RWPE1 (cell line): ENCODE data around the gene LDB1.

ENCODE experiments used
- CTCF ChIA-PET: fragments of 350-600 bp; sonication (Branson Sonifier 250); formaldehyde crosslinking; extraction: SDS; loops from one replicate; lab custom pipeline; 2021; lab: Yijun Ruan, JAX
- POLR2A ChIA-PET: fragments of 400-600 bp; formaldehyde crosslinking; extraction: SDS; loops from one replicate; lab custom pipeline; 2020; ENCODE audit warnings: antibody characterized with exemption; ENCODE audit not compliant: low non-redundant PET; lab: Yijun Ruan, JAX
- DNase-seq: peaks from one replicate; pipeline ENCODE4 v3.0.0; 2012; ENCODE audit warnings: low spot score
- H3K27ac ChIP-seq: fragments of 450-650 bp; 2 replicates; pipeline ENCODE4 v1.5.1; 2017
- TF ChIP-seq, protein P1 (sequence below): fragments of 450-650 bp; conservative IDR thresholded peaks from 2 replicates; pipeline ENCODE4 v1.5.1; 2017; ENCODE audit warnings: low read depth, mild to moderate bottlenecking

Gene LDB1

GRCh38 chr10:102140218-102140617 lies 20.1 kb upstream of the LDB1 start:
- ChIA-PET CTCF (interaction anchor here (0.6 kb wide), 2 partner anchors 27 to 304 kb away, joined by 3 read pairs; no protein-coding TSS in a partner anchor), POLR2A (no interaction called here)
- H3K27ac ChIP-seq: 0 out of 2 replicates have a peak overlapping the region, but pooled peaks have one; percentile 8
- DNase-seq: no peak
- TF ChIP-seq, protein P1, sequence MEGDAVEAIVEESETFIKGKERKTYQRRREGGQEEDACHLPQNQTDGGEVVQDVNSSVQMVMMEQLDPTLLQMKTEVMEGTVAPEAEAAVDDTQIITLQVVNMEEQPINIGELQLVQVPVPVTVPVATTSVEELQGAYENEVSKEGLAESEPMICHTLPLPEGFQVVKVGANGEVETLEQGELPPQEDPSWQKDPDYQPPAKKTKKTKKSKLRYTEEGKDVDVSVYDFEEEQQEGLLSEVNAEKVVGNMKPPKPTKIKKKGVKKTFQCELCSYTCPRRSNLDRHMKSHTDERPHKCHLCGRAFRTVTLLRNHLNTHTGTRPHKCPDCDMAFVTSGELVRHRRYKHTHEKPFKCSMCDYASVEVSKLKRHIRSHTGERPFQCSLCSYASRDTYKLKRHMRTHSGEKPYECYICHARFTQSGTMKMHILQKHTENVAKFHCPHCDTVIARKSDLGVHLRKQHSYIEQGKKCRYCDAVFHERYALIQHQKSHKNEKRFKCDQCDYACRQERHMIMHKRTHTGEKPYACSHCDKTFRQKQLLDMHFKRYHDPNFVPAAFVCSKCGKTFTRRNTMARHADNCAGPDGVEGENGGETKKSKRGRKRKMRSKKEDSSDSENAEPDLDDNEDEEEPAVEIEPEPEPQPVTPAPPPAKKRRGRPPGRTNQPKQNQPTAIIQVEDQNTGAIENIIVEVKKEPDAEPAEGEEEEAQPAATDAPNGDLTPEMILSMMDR: no peak

DNA sequence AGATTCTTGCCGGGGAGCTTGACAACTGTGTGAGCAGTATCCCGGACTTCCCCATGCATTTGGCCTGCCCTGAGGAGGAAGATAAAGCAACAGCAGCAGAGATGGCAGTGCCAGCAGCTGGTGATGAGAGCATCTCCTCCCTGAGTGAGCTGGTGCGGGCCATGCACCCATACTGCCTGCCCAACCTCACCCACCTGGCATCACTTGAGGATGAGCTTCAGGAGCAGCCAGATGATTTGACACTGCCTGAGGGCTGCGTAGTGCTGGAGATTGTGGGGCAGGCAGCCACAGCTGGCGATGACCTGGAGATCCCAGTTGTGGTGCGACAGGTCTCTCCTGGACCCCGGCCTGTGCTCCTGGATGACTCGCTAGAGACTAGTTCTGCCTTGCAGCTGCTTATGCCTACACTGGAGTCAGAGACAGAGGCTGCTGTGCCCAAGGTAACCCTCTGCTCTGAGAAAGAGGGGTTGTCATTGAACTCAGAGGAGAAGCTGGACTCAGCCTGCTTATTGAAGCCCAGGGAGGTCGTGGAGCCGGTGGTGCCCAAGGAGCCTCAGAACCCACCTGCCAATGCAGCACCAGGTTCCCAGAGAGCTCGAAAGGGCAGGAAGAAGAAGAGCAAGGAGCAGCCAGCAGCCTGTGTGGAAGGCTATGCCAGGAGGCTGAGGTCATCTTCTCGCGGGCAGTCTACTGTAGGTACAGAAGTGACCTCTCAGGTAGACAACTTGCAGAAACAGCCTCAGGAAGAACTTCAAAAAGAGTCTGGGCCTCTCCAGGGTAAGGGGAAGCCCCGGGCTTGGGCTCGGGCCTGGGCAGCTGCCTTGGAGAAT lies 19.3 kb upstream of the LDB1 start:
- POLR2A ChIA-PET: interaction anchor here (0.9 kb wide), 1 partner anchor 8 kb away, joined by 4 read pairs; no protein-coding TSS in a partner anchor
- H3K27ac ChIP-seq: 0 out of 2 replicates have a peak overlapping the region, but pooled peaks have one; percentile 8
- TF ChIP-seq, protein P1: no peak
- CTCF ChIA-PET: interaction anchor here (0.6 kb wide), 2 partner anchors 26 to 303 kb away, joined by 3 read pairs; no protein-coding TSS in a partner anchor
- DNase-seq: no peak

GRCh38 chr10:102135956-102136526 lies 15.9 kb upstream of the LDB1 start:
- ChIA-PET CTCF (interaction anchor here (0.5 to 0.6 kb wide), 2 partner anchors 271 to 497 kb away, joined by 3 to 4 read pairs; no protein-coding TSS in a partner anchor), POLR2A (interaction anchor here (0.9 to 1.0 kb wide), 2 partner anchors 16 to 18 kb away, joined by 3 to 4 read pairs; no protein-coding TSS in a partner anchor)
- peak overlapping the region; percentile 60 for H3K27ac ChIP-seq
- no peak for DNase-seq
- TF ChIP-seq, protein P1: no peak

DNA sequence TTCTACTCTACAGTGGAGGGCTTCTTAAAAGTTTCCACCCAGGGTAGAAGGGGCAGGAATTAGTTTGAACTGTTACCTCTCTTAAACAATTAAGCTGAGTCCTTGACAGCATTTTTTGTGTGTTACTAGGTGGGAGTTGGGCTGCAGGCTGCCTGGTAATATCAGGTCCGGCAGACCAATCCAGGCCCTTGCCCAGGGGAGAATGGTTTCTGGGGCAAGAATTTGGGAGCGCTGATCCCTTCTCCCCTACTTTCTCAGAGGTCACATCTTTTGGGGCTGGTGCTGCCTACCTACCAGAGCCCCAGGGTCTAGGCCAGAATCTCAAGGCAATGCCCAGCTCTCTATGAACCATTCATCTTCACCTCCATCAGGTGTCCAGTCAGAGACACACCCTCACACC lies 14.2 kb upstream of the LDB1 start:
- TF ChIP-seq, protein P1: no peak
- no peak for DNase-seq
- peak overlapping the region; percentile 91 for H3K27ac ChIP-seq
- ChIA-PET CTCF (no interaction called here), POLR2A (no interaction called here)

GRCh38 chr10:102133373-102134195 lies 13.4 kb upstream of the LDB1 start:
- TF ChIP-seq, protein P1: no peak
- ChIA-PET POLR2A (no interaction called here), CTCF (no interaction called here)
- H3K27ac ChIP-seq: peak overlapping the region; percentile 91
- DNase-seq: peak; percentile 91
